Activated T-cell treated with anti-CD3 and anti-CD28 coated beads, Interleukin-2, amount 50 U/mL, for 48 hours (primary cell): ENCODE results near the gene LIMS2.
A peak's percentile ranks its signal among the peaks of the same experiment; 100 is the strongest.

Source experiments
- DNase-seq, 2 experiments: peaks; one replicate each; pipeline ENCODE4 v3.0.0-alpha.2; 2020

The LIMS2 gene

GRCh38 chr2:127597046-127597983 lies 78.0 kb downstream of the LIMS2 start:
- DNase-seq: no peak

GRCh38 chr2:127596311-127597045 lies 78.9 kb downstream of the LIMS2 start:
- no peak for DNase-seq

DNA sequence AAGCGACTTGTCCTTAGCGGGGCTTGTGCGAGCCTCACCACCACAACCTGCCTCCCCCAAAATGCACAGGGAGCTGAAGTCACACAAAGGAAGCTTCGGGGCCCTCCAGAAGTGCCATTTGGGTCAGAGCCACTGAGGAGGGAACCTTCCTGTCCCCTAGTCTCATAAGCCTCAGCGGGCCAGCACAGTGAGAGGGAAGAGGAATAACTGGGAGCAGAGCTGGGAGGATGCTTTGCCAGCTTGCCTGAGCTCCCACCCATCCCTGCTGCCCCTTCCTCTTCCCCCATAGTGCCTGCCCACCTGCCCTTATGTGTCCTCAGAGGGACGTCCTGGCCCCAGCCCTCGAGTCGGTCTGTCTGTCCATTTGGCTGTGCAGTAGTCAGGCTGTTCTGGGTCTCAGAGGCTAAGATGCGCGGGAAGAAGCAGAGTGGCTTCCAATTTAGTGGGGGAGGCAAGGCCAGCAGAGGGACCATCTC lies 81.2 kb downstream of the LIMS2 start:
- no peak for DNase-seq

GRCh38 chr2:127593228-127594115 lies 81.9 kb downstream of the LIMS2 start:
- no peak for DNase-seq

- DNase-seq: no peak
Measured at GRCh38 chr2:127592761-127593227, 82.5 kb downstream of the LIMS2 start.

GRCh38 chr2:127591221-127591923 lies 84.0 kb downstream of the LIMS2 start:
- peak; percentile 74 to 78 for DNase-seq

GRCh38 chr2:127590386-127591190 lies 84.7 kb downstream of the LIMS2 start:
- no peak for DNase-seq

- DNase-seq: no peak
Measured at GRCh38 chr2:127589841-127590240, 85.5 kb downstream of the LIMS2 start.

DNA sequence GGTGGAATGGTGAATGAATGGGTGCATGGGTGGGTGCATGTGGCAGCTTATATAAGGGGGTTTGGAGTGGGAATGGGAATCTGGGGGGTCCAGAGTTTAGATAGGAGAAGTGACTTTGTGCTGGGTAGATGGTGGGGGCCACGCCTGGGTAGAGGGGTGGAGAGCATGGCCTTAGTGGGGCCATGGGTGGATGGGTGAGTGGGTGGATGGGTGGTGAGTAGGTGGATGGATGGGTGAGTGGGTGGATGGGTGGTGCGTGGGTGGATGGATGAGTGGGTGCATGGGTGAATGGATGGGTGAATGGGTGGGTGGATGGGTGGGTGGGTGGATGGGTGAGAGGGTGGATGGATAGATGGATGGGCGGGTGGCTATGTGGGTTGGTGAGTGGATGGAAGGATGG lies 86.0 kb downstream of the LIMS2 start:
- DNase-seq: no peak
